Stimulated activated CD8-positive, alpha-beta memory T cell treated with anti-CD3 and anti-CD28 coated beads, Interleukin-15, amount 100 ng/mL, for 48 hours (primary cell): Measurements from ENCODE around the gene BCAS3.
"Not testable (repeated sequence)": the region's sequence is repeated elsewhere in the genome, so short reads cannot be mapped to it uniquely, and the experiment has no call there.

Experiments used
- DNase-seq, 2 donors: peaks; one replicate each; pipeline ENCODE4 v3.0.0-alpha.2; 2020; ENCODE audit warnings: low read depth in 2 of 2

Gene BCAS3

DNA sequence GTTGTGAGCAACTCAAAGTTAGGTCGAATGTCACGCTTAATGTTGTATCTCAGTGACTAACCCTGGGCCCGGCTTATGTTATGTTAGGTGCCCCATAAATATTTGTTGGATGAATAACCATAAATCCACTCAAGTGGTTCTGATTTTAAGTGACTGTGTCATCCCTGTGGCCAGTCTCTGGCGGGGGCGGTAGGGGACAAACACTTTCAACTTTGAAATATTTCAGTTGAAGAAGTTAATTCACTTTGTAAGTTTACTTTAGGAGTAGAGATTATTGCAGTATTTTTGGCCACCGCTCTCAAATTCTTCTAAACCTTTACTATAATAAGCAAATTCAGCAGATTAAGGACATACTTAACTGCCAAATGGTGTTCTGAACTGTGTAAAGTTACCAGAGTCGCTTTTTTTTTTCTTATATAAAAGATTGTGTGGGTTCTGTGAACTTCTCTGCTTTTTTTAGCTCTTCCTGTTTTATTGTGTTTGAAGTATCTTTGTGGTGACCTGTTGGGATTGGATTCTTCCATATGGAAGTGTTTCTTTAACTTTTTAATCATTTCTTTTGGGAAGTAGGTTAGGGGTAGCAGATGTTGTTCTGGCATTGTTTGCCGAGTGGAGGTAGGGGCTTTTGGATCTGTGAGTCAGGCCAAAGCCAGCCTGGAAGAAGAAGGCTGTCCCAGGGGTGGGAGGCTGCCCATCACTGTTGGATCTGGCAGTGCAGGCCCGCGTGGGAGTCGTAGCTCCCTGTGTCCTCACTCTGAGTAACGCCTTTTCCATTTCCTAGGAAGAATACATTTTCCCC, 660.5 kb downstream of the BCAS3 start:
- DNase-seq, result no peak

DNA sequence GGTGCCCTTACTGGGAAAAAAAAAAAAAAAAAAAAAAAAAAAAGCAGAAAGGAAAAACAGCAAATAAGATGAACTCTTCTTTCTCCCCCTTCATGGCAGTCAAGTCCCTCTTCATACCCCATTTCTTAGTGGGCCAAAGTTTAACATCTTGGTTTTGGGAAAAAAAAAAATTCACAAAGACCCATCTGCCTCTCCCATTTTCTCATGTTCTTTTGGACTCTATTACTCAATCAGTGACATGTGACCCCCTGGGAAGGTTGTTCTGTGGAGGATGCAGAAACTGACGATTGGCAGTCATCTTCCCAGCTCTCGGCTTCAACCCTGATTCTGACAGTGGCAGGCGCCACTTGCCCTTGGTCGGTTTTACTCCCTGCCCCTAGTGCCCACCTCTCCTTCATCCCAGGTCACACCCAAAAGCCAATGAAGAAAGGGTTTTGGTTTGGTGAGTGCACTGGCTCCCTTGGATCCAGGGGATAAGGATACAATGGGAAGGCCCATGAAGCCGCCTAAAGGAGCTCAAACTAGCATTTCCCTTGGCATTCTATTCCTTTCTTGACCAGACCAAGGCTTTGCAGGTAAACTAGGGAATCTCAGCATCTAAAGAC, 661.3 kb downstream of the BCAS3 start:
- DNase-seq, result no peak

GRCh38 chr17:61340431-61341209, 663.0 kb downstream of the BCAS3 start:
- DNase-seq, result no peak

DNA sequence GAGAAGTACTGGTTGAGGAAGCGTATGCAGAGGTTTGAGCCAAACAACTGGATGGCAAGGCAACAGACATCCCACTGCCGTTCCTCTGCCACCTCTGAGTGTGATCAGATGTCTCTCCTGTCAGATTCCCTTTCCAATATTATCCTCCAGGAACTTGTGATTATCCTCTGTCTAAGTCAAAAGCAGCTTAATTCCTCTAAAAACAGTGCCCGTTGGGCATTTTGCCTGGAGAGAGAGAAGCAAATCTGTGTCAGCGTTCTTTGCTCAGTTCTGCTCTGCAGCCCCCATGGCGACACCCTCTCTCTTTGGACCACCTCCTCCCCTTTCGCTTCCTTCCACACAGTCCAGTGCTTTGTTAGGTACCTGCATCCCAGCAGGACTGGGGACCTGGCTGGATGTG, 665.9 kb downstream of the BCAS3 start:
- no peak for DNase-seq

- DNase-seq, result no peak
Observed at GRCh38 chr17:61345061-61345460, 667.4 kb downstream of the BCAS3 start.

GRCh38 chr17:61345825-61346666, 668.4 kb downstream of the BCAS3 start:
- no peak for DNase-seq

- no peak for DNase-seq
Observed at GRCh38 chr17:61349350-61349749, 671.7 kb downstream of the BCAS3 start.

- DNase-seq, result no peak
Observed at GRCh38 chr17:61351745-61352407, 674.2 kb downstream of the BCAS3 start.

DNA sequence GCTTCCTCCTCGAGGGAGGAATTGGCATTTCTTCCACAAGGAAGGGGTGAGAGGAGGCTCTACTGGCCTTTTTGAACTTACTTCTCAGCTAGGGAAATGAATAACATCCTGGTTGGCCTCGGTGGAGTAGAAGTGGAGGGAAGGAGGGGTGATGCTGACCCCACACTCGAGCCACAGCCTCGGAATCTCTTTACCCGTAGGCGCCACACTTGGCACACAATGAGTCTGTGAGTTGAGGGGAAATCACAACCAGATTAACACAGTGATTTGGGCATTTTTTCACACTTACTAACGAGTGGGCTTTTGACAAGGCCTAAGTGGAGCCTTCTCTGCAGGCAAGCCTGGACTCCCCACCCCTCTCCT, 674.7 kb downstream of the BCAS3 start:
- no peak for DNase-seq

- DNase-seq, result no peak
Observed at GRCh38 chr17:61352781-61353491, 675.3 kb downstream of the BCAS3 start.

DNA sequence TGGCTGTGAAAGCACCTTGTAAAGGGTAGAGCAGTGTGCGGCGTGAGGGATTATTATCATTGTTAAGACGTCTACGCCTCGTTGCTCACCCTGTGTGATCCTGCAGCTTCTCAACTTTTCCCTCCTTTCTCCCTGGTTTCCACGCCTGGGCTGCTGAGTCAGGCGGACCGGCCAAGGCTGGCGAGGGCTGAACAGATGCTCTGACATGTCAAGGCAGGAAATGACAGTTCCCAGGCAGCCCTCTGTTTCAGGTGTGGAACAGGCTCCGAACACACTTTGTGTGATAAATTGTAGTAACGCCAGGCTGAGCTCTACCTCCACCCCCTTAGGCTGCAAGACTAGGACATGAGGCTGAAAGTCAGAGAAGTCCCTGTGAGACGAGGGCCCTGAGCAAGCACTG, 676.0 kb downstream of the BCAS3 start:
- DNase-seq, result no peak

GRCh38 chr17:61354895-61355874, 677.5 kb downstream of the BCAS3 start:
- no peak for DNase-seq

DNA sequence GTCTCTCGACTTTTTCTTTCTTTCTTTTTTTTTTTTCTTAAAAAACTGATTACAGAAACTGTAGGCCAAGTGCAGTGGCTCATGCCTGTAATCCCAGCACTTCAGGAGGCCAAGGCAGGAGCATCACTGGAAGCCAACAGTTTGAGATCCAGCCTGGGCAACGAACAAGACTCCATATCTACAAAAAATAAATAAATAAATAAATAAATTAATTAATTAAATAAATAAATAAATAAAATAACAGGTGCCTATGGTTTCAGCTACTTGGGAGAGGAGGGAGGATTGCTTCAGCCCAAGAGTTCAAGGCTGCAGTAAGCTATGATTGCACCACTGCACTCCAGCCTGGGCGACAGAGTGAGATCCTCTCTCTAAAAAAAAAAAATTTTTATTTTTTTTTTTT, 679.4 kb downstream of the BCAS3 start:
- DNase-seq, result not testable (repeated sequence)

DNA sequence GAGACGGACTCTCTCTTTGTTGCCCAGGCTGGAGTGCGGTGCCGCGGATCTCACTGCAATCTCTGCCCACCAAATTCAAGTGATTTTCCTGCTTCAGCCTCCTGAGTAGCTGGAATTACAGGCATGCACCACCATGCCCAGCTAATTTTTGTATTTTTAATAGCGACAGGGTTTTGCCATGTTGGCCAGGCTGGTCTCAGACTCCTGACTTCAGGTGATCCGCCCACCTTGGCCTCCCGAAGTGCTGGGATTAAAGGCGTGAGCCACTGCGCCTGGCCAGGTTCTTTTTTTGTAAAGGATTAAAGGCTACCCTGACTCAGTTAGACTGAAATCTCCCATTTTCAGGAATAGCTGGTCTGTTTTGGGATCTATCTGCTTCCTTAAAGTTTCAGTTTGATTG, 681.9 kb downstream of the BCAS3 start:
- not testable (repeated sequence) for DNase-seq

- DNase-seq, result no peak
Observed at GRCh38 chr17:61360318-61360943, 682.8 kb downstream of the BCAS3 start.

GRCh38 chr17:61361084-61361483, 683.4 kb downstream of the BCAS3 start:
- no peak for DNase-seq

DNA sequence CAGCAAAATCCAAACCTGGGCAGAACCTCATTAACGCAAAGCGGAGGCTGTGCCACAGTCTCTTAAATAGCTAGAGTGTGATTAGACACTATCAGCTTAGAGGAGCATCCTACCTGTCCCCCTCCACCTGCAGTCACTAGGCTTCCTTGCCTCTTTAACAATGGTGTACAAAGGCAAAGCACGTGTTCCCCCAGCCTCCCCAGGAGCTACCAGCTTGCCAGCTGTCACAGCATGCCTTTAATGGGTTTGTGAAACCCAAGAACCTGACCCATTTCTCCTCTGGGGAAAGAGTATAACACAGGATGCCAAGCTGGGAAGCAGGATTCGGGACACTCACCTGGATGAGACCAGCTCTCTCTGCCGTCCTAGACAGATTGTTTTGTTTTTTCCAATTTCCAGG, 684.7 kb downstream of the BCAS3 start:
- no peak for DNase-seq

DNA sequence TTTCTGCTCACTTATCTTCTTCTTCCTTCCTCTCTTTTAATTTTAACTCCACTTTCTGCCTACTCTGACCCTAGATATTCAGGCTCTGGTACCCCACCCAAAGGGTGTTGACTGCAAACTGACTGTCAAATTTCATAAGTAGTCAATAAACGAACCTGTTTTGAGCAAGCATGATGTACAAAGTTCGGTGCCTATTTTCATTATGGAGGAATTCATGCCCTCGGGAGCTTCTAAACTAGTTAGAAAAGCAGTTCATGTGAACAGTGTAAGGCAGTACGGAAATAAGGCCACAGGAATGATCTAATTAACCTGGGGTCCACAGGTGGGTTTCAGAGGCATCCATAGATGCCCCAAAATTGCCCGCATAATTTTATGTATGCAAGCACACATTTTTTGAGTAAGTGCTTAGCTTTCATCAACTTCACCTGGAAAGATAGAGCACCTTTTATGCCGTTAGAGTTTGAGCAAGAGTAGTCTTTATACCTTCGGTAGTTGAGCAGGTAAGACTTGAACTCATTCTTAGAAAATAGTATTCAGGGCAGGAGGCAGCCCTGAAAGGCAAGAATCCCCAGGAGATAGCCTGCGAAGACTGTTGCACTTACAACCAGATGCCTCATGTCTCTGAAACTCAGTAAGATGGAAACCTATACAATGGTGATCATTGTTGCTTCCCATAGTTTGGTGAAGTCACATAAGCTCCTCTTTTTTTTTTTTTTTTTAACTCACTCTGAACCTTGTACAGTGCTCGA, 685.4 kb downstream of the BCAS3 start:
- no peak for DNase-seq
